Spleen (tissue), 11 donors: ENCODE results near the gene CDH10. TPM values are rescaled to one million over a fixed set of nuclear protein-coding genes. Genes with fewer than 3 reads are reported as not detected.

Source experiments
- DNase-seq: peaks from one replicate; pipeline ENCODE4 v3.0.0-alpha.2; 2020
- H3K27ac ChIP-seq, 8 donors: fragments of 200-600 bp; sonication (generic) in 7 of 8; 1 replicate in 4 of 8; 2 replicates in 4 of 8; pipeline versions ENCODE4 v1.5.0 to v1.8.0; 2016 to 2021; ENCODE audit warnings: inconsistent platforms in 4 of 8, mild to moderate bottlenecking in 4 of 8, moderate library complexity in 1 of 8
- H3K27me3 ChIP-seq, 7 donors: fragments of 200-600 bp; sonication (generic) in 6 of 7; replicated peaks in 1 of 7; 1 replicate in 4 of 7; 2 replicates in 3 of 7; pipeline versions ENCODE4 v1.5.0 to v1.8.0; 2016 to 2021; ENCODE audit warnings: inconsistent platforms in 3 of 7, mild to moderate bottlenecking in 1 of 7
- H3K36me3 ChIP-seq, 6 donors: fragments of 200-600 bp; sonication (generic) in 5 of 6; 1 replicate in 4 of 6; 2 replicates in 2 of 6; pipeline versions ENCODE4 v1.5.0 to v1.8.0; 2016 to 2021; ENCODE audit warnings: inconsistent platforms in 2 of 6
- H3K4me1 ChIP-seq, 6 donors: fragments of 200-600 bp; sonication (generic) in 5 of 6; 1 replicate in 3 of 6; 2 replicates in 3 of 6; pipeline versions ENCODE4 v1.5.0 to v1.8.0; 2016 to 2021; ENCODE audit warnings: inconsistent platforms in 3 of 6
- H3K4me3 ChIP-seq, 8 donors: fragments of 200-600 bp; sonication (generic) in 7 of 8; 1 replicate in 4 of 8; 2 replicates in 4 of 8; pipeline versions ENCODE4 v1.5.0 to v1.8.0; 2016 to 2021; ENCODE audit warnings: inconsistent platforms in 4 of 8, mild to moderate bottlenecking in 4 of 8, moderate library complexity in 2 of 8
- H3K9me3 ChIP-seq, 8 donors: fragments of 200-600 bp; sonication (generic) in 7 of 8; 1 replicate in 4 of 8; 2 replicates in 4 of 8; pipeline versions ENCODE4 v1.5.0 to v1.8.0; 2016 to 2021; ENCODE audit warnings: inconsistent platforms in 4 of 8
- POLR2A ChIP-seq, 3 donors: fragments of 450-650 bp; IDR thresholded peaks; one replicate each; pipeline ENCODE4 v1.5.1; 2017; ENCODE audit warnings: antibody characterized with exemption in 3 of 3, mild to moderate bottlenecking in 1 of 3
- POLR2AphosphoS5 ChIP-seq, 3 donors: sonication (generic); formaldehyde crosslinking; IDR thresholded peaks; one replicate each; pipeline ENCODE4 v1.5.1; 2017; ENCODE audit warnings: antibody characterized with exemption in 3 of 3
- WGBS, 5 donors: extraction: QIAGEN DNeasy Blood & Tissue Kit in 3 of 5; methylation state at CpG; one replicate each; pipeline versions ENCODE4 v1.1.5 to v1.1.7; 2013 to 2018; 5-methylcytosine and 5-hydroxymethylcytosine counted together
- intact Hi-C: fragments of 100-400 bp; cut with DNase I; formaldehyde crosslinking; loops from one replicate; pipeline ENCODE4 v1.15.0; 2023; ENCODE audit warnings: low total_unique reads
- polyA plus RNA-seq, 3 donors: library from polyadenylated mRNA; stranded (reverse); fragments of 200-250 nt; gene quantifications; one replicate each; pipeline ENCODE4 v1.2.1, GENCODE V29; 2013
- total RNA-seq, 7 donors: library from RNA; depleted of rRNA in 3 of 7; stranded (reverse); fragments of >200 nt in 3 of 7; fragmentation: NEBNext Ultra II Directional in 4 of 7; extraction: Animal tissue kit (Norgen Biotek cat#: 25700) in 4 of 7; gene quantifications; one replicate each; pipeline versions ENCODE4 v1.1.0 to v1.2.1, GENCODE V29; 2016 to 2021
- TF ChIP-seq, protein P1 (sequence below), 11 experiments: fragments of 200-600 bp in 7 of 11; fragments of 450-650 bp in 4 of 11; sonication (generic) in 4 of 11; IDR thresholded peaks in 8 of 11; conservative IDR thresholded peaks in 3 of 11; 1 replicate in 7 of 11; 2 replicates in 4 of 11; pipeline versions ENCODE4 v1.4.0 to v1.8.0; 2016 to 2021; ENCODE audit warnings: antibody characterized with exemption in 11 of 11, inconsistent platforms in 4 of 11, mild to moderate bottlenecking in 1 of 11
- donor health status: healthy with polysubstance abuse.
- donor health status: DM: no; HTN: no; CAD: no; lungs with moderate emphysema.
- donor health status: DM: no; HTN: no; CAD: no.
- donor health status: Bipolar disorder and iron deficiency.
- donor health status: healthy.
- donor health status: DM: no; HTN: no; CAD: no.
- donor health status: DM: yes; HTN: yes; CAD: no.

CDH10 gene
- total and polyA plus RNA-seq, 10 donors = not detected

DNA sequence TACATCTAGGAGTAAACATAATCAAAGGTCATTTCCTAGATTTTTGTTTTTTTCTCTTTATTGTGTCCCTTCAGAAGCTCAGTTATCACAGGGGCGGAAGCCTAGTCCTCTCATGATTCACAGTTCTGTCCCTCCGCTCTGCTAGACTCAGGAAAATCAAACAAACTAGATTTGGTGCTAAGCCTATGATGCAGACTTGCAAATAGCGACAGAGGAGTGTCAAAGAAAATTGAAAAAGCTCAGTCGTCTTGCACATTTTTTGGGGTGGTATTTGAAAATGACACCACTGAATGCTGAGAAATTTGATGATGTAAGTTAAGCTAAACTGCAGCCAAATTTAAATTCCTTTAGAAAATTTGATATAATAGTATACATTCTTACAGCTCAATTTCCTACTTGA is 59.0 kb downstream of the CDH10 start:
- TF ChIP-seq, protein P1, sequence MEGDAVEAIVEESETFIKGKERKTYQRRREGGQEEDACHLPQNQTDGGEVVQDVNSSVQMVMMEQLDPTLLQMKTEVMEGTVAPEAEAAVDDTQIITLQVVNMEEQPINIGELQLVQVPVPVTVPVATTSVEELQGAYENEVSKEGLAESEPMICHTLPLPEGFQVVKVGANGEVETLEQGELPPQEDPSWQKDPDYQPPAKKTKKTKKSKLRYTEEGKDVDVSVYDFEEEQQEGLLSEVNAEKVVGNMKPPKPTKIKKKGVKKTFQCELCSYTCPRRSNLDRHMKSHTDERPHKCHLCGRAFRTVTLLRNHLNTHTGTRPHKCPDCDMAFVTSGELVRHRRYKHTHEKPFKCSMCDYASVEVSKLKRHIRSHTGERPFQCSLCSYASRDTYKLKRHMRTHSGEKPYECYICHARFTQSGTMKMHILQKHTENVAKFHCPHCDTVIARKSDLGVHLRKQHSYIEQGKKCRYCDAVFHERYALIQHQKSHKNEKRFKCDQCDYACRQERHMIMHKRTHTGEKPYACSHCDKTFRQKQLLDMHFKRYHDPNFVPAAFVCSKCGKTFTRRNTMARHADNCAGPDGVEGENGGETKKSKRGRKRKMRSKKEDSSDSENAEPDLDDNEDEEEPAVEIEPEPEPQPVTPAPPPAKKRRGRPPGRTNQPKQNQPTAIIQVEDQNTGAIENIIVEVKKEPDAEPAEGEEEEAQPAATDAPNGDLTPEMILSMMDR (IDR thresholded peaks at IDR 0.05 in 8 of 11, conservative IDR thresholded peaks at IDR 0.05 in 3 of 11) = no peak
- no peak for TF ChIP-seq POLR2AphosphoS5 (IDR thresholded peaks at IDR 0.05)
- no peak for TF ChIP-seq POLR2A (IDR thresholded peaks at IDR 0.05)
- Histone ChIP-seq H3K4me3 (no peak overlapping the region), H3K36me3 (no peaks in the 10 kb centered on the region), H3K27me3 (no peaks in the 10 kb centered on the region), H3K27ac (no peak overlapping the region), H3K4me1 (no peaks in the 10 kb centered on the region), H3K9me3 (peaks cover 0 to 5% (median 0%) of the 10 kb centered on the region in 8 donors)
- no peak for DNase-seq
- 84 to 90% (median 89%) methylated on average over 4 of the region's 4 CpGs for WGBS, 5 donors
- intact Hi-C loops = no loop called here

GRCh38 chr5:24571302-24571701 is 73.5 kb downstream of the CDH10 start:
- H3K4me3 ChIP-seq = no peak overlapping the region

GRCh38 chr5:24566933-24567332 is 77.8 kb downstream of the CDH10 start:
- no peak overlapping the region for H3K4me3 ChIP-seq
- TF ChIP-seq POLR2AphosphoS5 (IDR thresholded peaks at IDR 0.05) = no peak
- no peak for TF ChIP-seq POLR2A (IDR thresholded peaks at IDR 0.05)
- TF ChIP-seq, protein P1 (IDR thresholded peaks at IDR 0.05 in 8 of 11, conservative IDR thresholded peaks at IDR 0.05 in 3 of 11) = no peak
- H3K36me3 ChIP-seq = no peaks in the 10 kb centered on the region
- peaks cover 0 to 12% (median 0%) of the 10 kb centered on the region in 8 donors for H3K9me3 ChIP-seq
- no peak overlapping the region for H3K27ac ChIP-seq
- no peaks in the 10 kb centered on the region for H3K27me3 ChIP-seq
- DNase-seq = no peak
- intact Hi-C loops = no loop called here
- H3K4me1 ChIP-seq = no peaks in the 10 kb centered on the region

More at GRCh38 chr5:24571302-24571701, 73.5 kb downstream of the CDH10 start:
- peaks cover 0 to 5% (median 0%) of the 10 kb centered on the region in 8 donors for H3K9me3 ChIP-seq
- TF ChIP-seq POLR2AphosphoS5 (IDR thresholded peaks at IDR 0.05) (no peak), POLR2A (IDR thresholded peaks at IDR 0.05) (no peak)
- TF ChIP-seq, protein P1 (IDR thresholded peaks at IDR 0.05 in 8 of 11, conservative IDR thresholded peaks at IDR 0.05 in 3 of 11) = no peak
- DNase-seq = no peak
- H3K4me1 ChIP-seq = no peaks in the 10 kb centered on the region
- no peaks in the 10 kb centered on the region for H3K27me3 ChIP-seq
- no peaks in the 10 kb centered on the region for H3K36me3 ChIP-seq
- H3K27ac ChIP-seq = no peak overlapping the region
- intact Hi-C loops = no loop called here

DNA sequence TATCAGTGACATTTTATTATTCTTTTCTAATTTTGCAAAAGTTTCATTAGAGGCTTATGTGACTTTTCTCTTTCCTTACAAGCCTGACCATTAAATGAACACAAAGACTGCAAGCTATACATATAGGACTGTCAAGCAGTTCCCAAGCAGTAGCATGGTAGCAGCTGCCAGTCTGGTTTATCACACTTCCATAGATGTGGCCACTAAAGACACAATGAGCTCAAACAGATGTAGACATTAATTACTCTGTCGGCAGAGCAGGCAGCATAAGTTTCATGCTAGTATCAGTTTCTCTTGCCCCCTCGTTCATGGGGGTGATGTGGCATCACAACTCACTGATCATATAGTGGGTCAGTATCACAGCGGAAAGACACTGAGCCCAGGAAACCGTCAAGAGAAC is 89.5 kb downstream of the CDH10 start:
- WGBS, 5 donors = 71 to 86% (median 78%) methylated on average over 4 of the region's 4 CpGs
- no peak overlapping the region for H3K4me3 ChIP-seq
- intact Hi-C loops = no loop called here

More for the DNA sequence above, 89.5 kb downstream of the CDH10 start:
- Histone ChIP-seq H3K9me3 (no peaks in the 10 kb centered on the region), H3K27me3 (no peaks in the 10 kb centered on the region), H3K36me3 (no peaks in the 10 kb centered on the region), H3K4me1 (no peaks in the 10 kb centered on the region), H3K27ac (no peak overlapping the region)
- no peak for DNase-seq
- TF ChIP-seq, protein P1 (IDR thresholded peaks at IDR 0.05 in 8 of 11, conservative IDR thresholded peaks at IDR 0.05 in 3 of 11) = no peak
- TF ChIP-seq POLR2A (IDR thresholded peaks at IDR 0.05) (no peak), POLR2AphosphoS5 (IDR thresholded peaks at IDR 0.05) (no peak)
